Stimulated activated effector memory CD8-positive, alpha-beta T cell treated with anti-CD3 and anti-CD28 coated beads, Interleukin-12 subunit alpha, Interleukin-12 subunit beta, amount 100 ng/mL, for 72 hours (primary cell): ENCODE results near the gene TMED8.
A peak's percentile ranks its signal among the peaks of the same experiment; 100 is the strongest.
"Not testable (repeated sequence)": the region's sequence is repeated elsewhere in the genome, so short reads cannot be mapped to it uniquely, and the experiment has no call there.

Source experiments
- ATAC-seq: fragments of 150-1000 bp; cut with Tn5 transposase; 2 replicates; pipeline ENCODE4 v1.10.0; 2021
- DNase-seq, 2 donors: peaks; one replicate each; pipeline ENCODE4 v3.0.0; 2021 to 2022; ENCODE audit warnings: low spot score in 2 of 2
- H3K27ac Mint-ChIP-seq: one replicate; pipeline ENCODE4 v1.8.0; 2022; ENCODE audit warnings: mild to moderate bottlenecking, mixed read lengths
- H3K36me3 Mint-ChIP-seq: one replicate; pipeline ENCODE4 v1.8.0; 2022; ENCODE audit warnings: mild to moderate bottlenecking, mixed read lengths
- H3K4me1 Mint-ChIP-seq: one replicate; pipeline ENCODE4 v1.8.0; 2022; ENCODE audit warnings: mixed read lengths
- H3K4me3 Mint-ChIP-seq: one replicate; pipeline ENCODE4 v1.8.0; 2022; ENCODE audit warnings: mild to moderate bottlenecking, mixed read lengths
- H3K9me3 Mint-ChIP-seq: one replicate; pipeline ENCODE4 v1.8.0; 2022; ENCODE audit warnings: mixed read lengths

Gene TMED8

DNA sequence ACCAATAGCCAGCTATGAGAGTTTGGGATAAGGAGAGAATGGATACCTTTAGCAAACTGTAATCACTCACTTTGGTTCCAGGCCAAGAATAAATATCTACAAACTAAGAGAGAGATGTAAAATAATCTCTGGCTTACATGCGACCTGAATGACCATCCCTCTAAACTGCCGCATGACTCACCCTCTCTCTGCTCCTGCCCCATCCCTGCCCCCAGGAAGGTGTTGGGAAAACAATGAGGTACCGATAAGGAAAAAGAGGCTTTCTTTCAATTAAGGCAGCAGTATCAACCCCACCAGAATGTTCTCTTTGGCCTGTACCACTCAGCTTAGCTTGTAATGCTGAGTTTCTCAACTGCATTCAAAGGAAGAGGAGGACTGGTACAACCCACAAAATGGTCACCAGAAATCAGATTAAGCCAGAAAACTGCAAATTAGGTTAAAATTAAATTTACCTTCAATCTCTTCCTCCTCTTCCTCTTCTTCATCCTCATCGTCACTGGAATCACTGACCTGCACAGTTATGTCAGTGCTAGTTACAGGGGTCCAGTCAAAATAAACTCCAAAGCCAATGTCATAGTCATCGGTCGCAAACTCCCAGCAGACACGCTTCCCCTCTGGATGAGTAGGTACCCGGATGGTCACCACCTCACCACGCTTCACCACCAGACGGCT is 34.0 kb downstream of the TMED8 start:
- peaks cover 37% of the 10 kb centered on the region for H3K36me3 Mint-ChIP-seq
- no peak overlapping the region for H3K27ac Mint-ChIP-seq
- DNase-seq (no peak), ATAC-seq (no peak)
- no peak overlapping the region for H3K4me3 Mint-ChIP-seq
- H3K9me3 Mint-ChIP-seq = no peaks in the 10 kb centered on the region
- H3K4me1 Mint-ChIP-seq = no peaks in the 10 kb centered on the region

GRCh38 chr14:77340389-77340788 is 36.5 kb downstream of the TMED8 start:
- ATAC-seq = no peak
- Mint-ChIP-seq H3K9me3 (no peaks in the 10 kb centered on the region), H3K4me3 (no peak overlapping the region), H3K36me3 (peaks cover 26% of the 10 kb centered on the region), H3K4me1 (no peaks in the 10 kb centered on the region), H3K27ac (no peak overlapping the region)
- DNase-seq = no peak

GRCh38 chr14:77339407-77339806 is 37.5 kb downstream of the TMED8 start:
- Mint-ChIP-seq H3K9me3 (no peaks in the 10 kb centered on the region), H3K4me3 (no peak overlapping the region), H3K27ac (no peak overlapping the region), H3K36me3 (peaks cover 21% of the 10 kb centered on the region), H3K4me1 (no peaks in the 10 kb centered on the region)
- ATAC-seq = no peak
- no peak for DNase-seq

- ATAC-seq (no peak), DNase-seq (no peak)
- no peak overlapping the region for H3K4me3 Mint-ChIP-seq
- no peak overlapping the region for H3K27ac Mint-ChIP-seq
- H3K9me3 Mint-ChIP-seq = no peaks in the 10 kb centered on the region
- H3K4me1 Mint-ChIP-seq = no peaks in the 10 kb centered on the region
- peaks cover 18% of the 10 kb centered on the region for H3K36me3 Mint-ChIP-seq
Observed at GRCh38 chr14:77338302-77338701, 38.6 kb downstream of the TMED8 start.

DNA sequence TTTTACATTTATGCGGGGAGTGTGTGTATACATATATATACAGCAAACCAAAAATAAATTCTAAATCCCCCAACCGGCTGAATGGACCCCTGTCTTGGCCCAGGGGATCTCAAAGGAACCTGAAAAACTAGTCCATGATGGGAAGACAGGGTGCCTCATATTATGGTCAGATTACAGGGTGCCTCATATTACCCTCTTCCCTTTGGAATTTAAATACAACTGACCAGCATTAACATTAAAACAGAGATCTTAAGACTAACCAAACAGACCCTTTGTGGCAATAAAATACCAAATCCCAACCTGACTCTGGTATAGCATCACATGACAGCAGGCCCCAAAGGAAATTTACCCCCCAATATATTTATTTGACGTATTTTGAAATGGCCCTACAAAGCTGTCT is 39.0 kb downstream of the TMED8 start:
- Mint-ChIP-seq H3K27ac (no peak overlapping the region), H3K4me3 (no peak overlapping the region), H3K9me3 (no peaks in the 10 kb centered on the region), H3K4me1 (no peaks in the 10 kb centered on the region), H3K36me3 (peaks cover 15% of the 10 kb centered on the region)
- ATAC-seq (no peak), DNase-seq (no peak)

- H3K27ac Mint-ChIP-seq, H3K36me3 Mint-ChIP-seq, ATAC-seq, H3K4me1 Mint-ChIP-seq, H3K4me3 Mint-ChIP-seq, DNase-seq, H3K9me3 Mint-ChIP-seq: not testable (repeated sequence)
Observed at GRCh38 chr14:77337255-77337654, 39.6 kb downstream of the TMED8 start.

DNA sequence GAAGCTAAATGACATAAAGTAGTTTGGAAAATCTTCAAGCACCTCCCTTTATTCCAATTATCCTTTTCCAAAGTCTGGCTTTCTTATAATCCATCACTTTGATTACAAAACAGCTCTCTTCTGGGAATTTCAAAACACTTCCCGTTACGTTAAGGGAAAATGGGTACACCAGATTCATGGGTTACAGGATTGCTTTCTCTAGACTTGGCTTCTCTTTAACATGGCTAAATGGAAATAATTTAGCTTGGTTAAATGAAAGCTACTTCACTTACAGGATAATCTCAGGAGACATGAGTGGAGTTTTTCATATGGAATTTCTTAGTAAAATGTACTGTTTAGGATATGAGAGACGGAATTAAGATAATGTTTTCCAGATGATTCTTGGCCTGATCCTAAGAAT is 41.3 kb downstream of the TMED8 start:
- Mint-ChIP-seq H3K9me3 (no peaks in the 10 kb centered on the region), H3K36me3 (no peaks in the 10 kb centered on the region), H3K4me1 (no peaks in the 10 kb centered on the region), H3K27ac (no peak overlapping the region), H3K4me3 (no peak overlapping the region)
- DNase-seq (no peak), ATAC-seq (no peak)

DNA sequence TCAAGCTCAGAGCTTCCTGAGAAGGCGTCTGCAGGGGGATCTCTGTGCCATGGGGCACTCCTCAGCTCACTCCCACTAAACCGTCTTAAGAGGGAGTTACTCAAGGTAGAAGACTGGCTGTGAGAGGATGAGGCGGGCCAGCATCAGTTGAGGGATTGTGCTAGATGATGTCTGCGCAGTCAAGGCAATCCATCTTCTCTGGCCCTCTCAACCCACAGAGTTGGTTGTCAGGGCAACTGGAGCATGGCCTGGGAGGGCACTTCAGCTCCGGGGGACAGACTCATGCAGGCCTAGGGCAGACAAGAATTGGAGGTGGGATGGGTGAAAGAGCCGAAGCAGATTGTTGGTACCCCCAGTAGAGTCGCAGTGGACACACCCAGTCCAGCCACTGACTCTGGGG is 47.0 kb downstream of the TMED8 start:
- no peak overlapping the region for H3K4me3 Mint-ChIP-seq
- no peak for DNase-seq
- no peaks in the 10 kb centered on the region for H3K4me1 Mint-ChIP-seq
- H3K36me3 Mint-ChIP-seq = no peaks in the 10 kb centered on the region
- no peak for ATAC-seq
- H3K9me3 Mint-ChIP-seq = no peaks in the 10 kb centered on the region
- H3K27ac Mint-ChIP-seq = no peak overlapping the region

DNA sequence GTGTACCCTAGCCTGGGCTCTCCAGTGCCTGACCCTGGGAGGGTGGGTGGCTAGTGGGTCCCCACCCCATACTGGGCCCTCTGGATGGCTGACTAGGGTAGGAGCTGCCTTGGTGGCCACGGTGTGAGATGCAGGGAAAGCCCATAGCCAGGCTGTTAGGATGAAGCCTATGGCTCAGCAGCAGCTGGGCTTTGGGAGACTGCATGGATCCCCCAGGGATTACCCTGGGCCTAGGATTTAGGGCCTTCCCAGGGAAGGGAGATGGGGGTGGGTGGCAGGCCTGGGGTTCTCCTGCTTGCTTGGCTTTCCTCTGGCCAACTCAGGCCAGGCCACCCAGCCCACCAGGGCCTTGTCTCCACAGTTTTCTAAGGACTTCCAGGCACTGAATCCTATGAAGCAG is 49.8 kb downstream of the TMED8 start:
- Mint-ChIP-seq H3K9me3 (no peaks in the 10 kb centered on the region), H3K4me3 (no peak overlapping the region), H3K4me1 (peaks cover 8% of the 10 kb centered on the region), H3K27ac (peak overlapping the region; percentile 1), H3K36me3 (no peaks in the 10 kb centered on the region)
- peak; percentile 25 for ATAC-seq
- no peak for DNase-seq

- H3K4me3 Mint-ChIP-seq = no peak overlapping the region
- no peak overlapping the region for H3K27ac Mint-ChIP-seq
Observed at GRCh38 chr14:77325746-77326094, 51.2 kb downstream of the TMED8 start.

DNA sequence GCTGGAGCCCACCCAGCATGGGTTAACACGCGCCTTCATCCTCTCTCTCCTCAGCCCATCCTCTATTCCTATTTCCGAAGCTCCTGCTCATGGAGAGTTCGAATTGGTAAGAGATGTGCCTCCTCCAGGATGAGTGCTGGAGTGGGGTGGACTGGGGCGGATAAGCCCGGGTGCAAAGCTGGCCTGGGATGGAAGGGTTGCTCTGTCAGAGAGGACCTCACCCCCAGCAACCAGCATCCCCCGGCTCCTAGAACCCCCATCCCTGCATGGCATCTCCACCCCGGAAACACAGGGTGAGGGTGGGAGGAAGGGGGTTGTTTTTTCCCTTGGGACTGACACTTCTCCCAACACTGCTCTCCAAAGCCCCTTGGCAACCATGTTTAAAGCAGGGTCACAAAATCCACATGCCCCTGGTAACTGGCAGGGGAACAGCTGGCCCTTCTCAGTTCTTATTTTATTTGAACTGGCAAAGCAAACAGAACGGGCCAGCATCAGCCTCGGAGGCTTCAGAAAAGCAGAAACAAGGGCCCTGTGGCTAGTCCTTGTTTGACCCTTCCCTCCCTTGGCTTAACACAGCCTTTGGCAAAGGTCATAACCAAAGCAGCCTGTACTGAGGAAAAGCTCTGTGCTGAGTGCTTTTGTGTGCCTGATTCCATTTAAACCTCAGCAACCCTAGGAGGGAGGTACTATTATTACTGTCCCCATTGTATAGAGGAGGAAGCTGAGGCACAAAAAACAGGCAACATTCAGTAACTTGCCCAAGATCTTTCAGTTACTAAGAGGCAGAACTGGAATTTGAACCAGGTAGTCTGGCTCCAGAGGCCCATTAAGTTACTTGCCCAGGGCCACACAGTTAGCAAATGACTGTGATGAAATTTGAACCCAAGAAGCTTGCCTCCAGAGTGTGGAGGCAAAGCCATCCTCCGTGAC is 51.8 kb downstream of the TMED8 start:
- no peak overlapping the region for H3K27ac Mint-ChIP-seq
- no peak overlapping the region for H3K4me3 Mint-ChIP-seq
- ATAC-seq (no peak), DNase-seq (no peak)
- H3K4me1 Mint-ChIP-seq = peaks cover 14% of the 10 kb centered on the region
- no peaks in the 10 kb centered on the region for H3K36me3 Mint-ChIP-seq
- H3K9me3 Mint-ChIP-seq = no peaks in the 10 kb centered on the region

More at GRCh38 chr14:77325746-77326094, 51.2 kb downstream of the TMED8 start:
- peaks cover 11% of the 10 kb centered on the region for H3K4me1 Mint-ChIP-seq
- no peaks in the 10 kb centered on the region for H3K9me3 Mint-ChIP-seq
- DNase-seq (no peak), ATAC-seq (no peak)
- no peaks in the 10 kb centered on the region for H3K36me3 Mint-ChIP-seq

DNA sequence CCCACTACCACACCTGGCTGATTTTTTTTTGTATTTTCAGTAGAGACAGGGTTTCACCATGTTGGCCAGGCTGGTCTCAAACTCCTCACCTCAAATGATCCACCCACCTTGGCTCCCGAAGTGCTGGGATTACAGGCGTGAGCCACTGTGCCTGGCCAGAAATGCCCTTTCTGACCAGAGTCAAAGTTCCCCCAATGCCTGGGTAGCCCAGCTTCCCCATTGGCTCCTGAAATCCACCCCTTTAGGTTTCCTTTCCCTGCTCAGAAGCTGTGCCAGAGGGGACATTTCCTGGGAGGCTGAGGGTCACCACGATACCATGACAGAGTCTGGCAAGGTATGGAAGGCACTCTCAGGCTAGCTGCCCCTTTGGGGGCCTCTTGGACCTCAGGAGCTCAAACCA is 52.6 kb downstream of the TMED8 start:
- no peak overlapping the region for H3K4me3 Mint-ChIP-seq
- H3K9me3 Mint-ChIP-seq = no peaks in the 10 kb centered on the region
- peaks cover 17% of the 10 kb centered on the region for H3K4me1 Mint-ChIP-seq
- H3K27ac Mint-ChIP-seq = no peak overlapping the region
- no peaks in the 10 kb centered on the region for H3K36me3 Mint-ChIP-seq
- DNase-seq = no peak
- no peak for ATAC-seq

DNA sequence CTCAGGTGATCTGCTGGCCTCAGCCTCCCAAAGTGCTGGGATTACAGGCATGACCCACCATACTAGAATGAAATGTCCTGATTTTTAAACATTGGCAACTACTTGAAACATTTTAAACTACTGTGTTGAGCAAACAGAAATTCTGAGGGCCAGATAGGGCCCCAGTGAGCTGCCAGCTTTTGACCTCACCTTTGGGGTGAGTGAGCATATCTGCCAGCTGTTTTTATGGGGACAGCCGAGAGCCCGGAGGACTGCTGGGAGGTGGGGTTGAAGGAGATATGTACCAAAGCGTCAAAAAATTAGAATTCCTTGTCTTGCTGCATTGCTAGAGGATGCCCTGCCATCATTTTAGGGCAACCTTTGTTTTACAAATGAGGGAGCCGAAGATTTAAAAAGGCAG is 53.3 kb downstream of the TMED8 start:
- no peak for ATAC-seq
- Mint-ChIP-seq H3K27ac (no peak overlapping the region), H3K9me3 (no peaks in the 10 kb centered on the region), H3K4me3 (no peak overlapping the region), H3K36me3 (no peaks in the 10 kb centered on the region), H3K4me1 (peaks cover 17% of the 10 kb centered on the region)
- no peak for DNase-seq

DNA sequence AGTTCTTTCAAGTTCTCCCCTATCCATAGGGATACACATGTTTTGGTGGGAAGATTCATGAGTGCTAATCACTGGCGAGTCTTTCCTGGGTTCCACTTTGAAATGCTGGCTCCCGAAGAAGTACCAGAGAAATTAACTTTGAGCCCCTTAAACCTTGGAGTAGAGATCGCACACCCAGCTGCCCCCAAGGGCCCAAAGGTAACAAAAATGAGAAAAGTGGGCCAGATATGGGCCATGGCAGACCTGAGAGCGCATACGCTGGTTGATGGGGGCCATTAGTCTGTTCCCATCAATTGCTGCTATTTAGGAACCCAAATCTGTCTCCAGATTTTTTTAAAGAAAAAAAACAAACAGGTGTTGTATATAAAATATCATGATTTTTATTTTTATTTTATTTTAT is 53.9 kb downstream of the TMED8 start:
- Mint-ChIP-seq H3K36me3 (no peaks in the 10 kb centered on the region), H3K9me3 (no peaks in the 10 kb centered on the region), H3K4me3 (peak overlapping the region; percentile 93), H3K4me1 (peaks cover 17% of the 10 kb centered on the region), H3K27ac (peak overlapping the region; percentile 98)
- DNase-seq (no peak), ATAC-seq (no peak)

GRCh38 chr14:77322250-77322902 is 54.5 kb downstream of the TMED8 start:
- Mint-ChIP-seq H3K4me3 (peak overlapping the region; percentile 93), H3K27ac (peak overlapping the region; percentile 98), H3K9me3 (no peaks in the 10 kb centered on the region), H3K36me3 (no peaks in the 10 kb centered on the region), H3K4me1 (peaks cover 17% of the 10 kb centered on the region)
- ATAC-seq (no peak), DNase-seq (no peak)
